ENCODE measurements around the gene TMEM131L. TPM values are rescaled to one million over a fixed set of nuclear protein-coding genes. Genes with fewer than 3 reads are reported as not detected.

Gene TMEM131L
- total RNA-seq, 1 experiment from 2014 or later, result 14.6 TPM

- H3K9me3 ChIP-seq (ENCODE audit: control insufficient read depth, low read depth, low read length), result no peaks in the 10 kb centered on the region
- H3K27me3 Mint-ChIP-seq (ENCODE audit: low read depth), result peaks cover 53% of the 10 kb centered on the region
- no peak overlapping the region for H4K91ac ChIP-seq (ENCODE audit: insufficient read length, low read depth, low read length)
- H3K4me2 ChIP-seq (ENCODE audit: insufficient read depth, insufficient read length, low read length), result no peak overlapping the region
- H3K27me3 ChIP-seq (ENCODE audit: insufficient read depth, low read length), result peaks cover 14% of the 10 kb centered on the region
- H4K5ac ChIP-seq (ENCODE audit: insufficient read length, low read depth, low read length), result no peak overlapping the region
- no peak overlapping the region for H2BK20ac ChIP-seq (ENCODE audit: low read depth, low read length, poor library complexity, severe bottlenecking)
- no peak for DNase-seq
- H2AK5ac ChIP-seq (ENCODE audit: insufficient read length, low read length), result no peak overlapping the region
- H3K9me3 Mint-ChIP-seq, result peaks cover 0 to 4% of the 10 kb centered on the region in 2 experiments; a peak in 3 of 5 replicates
- H2BK120ac ChIP-seq (ENCODE audit: low read depth, low read length, poor library complexity, severe bottlenecking), result no peak overlapping the region
- H3K4me3 Mint-ChIP-seq, result no peak overlapping the region
- H3K27ac ChIP-seq (ENCODE audit: insufficient read length, low read depth, low read length), result no peak overlapping the region
- H3K9ac ChIP-seq (ENCODE audit: extremely low read depth, insufficient read length, low read length), result no peak overlapping the region
- no peak overlapping the region for H2AFZ ChIP-seq (ENCODE audit: low read length)
- peaks cover 0 to 3% (median 0%) of the 10 kb centered on the region in 3 experiments; a peak in 1 of 7 replicates for H3K36me3 Mint-ChIP-seq (ENCODE audit: insufficient read depth in 1 of 3, low read depth in 3 of 3)
- peaks cover 8% of the 10 kb centered on the region for H3K23me2 ChIP-seq (ENCODE audit: insufficient read length, low read depth, low read length, poor library complexity, severe bottlenecking)
- no peaks in the 10 kb centered on the region for H3K79me1 ChIP-seq (ENCODE audit: insufficient read depth, low read depth, low read length, poor library complexity, severe bottlenecking)
- H3K56ac ChIP-seq (ENCODE audit: insufficient read length, low read depth, low read length), result no peak overlapping the region
- H3K79me2 ChIP-seq (ENCODE audit: insufficient read depth, low read length), result no peaks in the 10 kb centered on the region
- no peak overlapping the region for H2BK12ac ChIP-seq (ENCODE audit: insufficient read length, low read depth, low read length)
- no CpG with 5 or more reads among the region's 6 CpGs for WGBS (ENCODE audit: extremely low coverage, insufficient read length, low lambda C conversion rate)
- H2BK15ac ChIP-seq (ENCODE audit: low read depth, low read length), result no peak overlapping the region
- no peak overlapping the region for H3K27ac Mint-ChIP-seq
- TF ChIP-seq CTCF (conservative IDR thresholded peaks at IDR 0.05), result no peak
- no peak overlapping the region for H4K8ac ChIP-seq (replicated peaks; ENCODE audit: insufficient read length, low read depth, low read length)
- H3T11ph ChIP-seq (ENCODE audit: low read length), result no peak overlapping the region
- H2BK5ac ChIP-seq (ENCODE audit: insufficient read length, low read length), result no peak overlapping the region
- no peak overlapping the region for H3K23ac ChIP-seq (ENCODE audit: insufficient read length, low read depth, low read length)
- no peak overlapping the region for H3K4ac ChIP-seq (ENCODE audit: low read depth, low read length)
- H3K18ac ChIP-seq (ENCODE audit: insufficient read length, low read depth, low read length), result no peak overlapping the region
- H3K14ac ChIP-seq (ENCODE audit: insufficient read depth, low read length), result no peak overlapping the region
- no peaks in the 10 kb centered on the region for H4K20me1 ChIP-seq (ENCODE audit: control insufficient read depth, insufficient read depth, insufficient read length)
- peaks cover 5 to 6% of the 10 kb centered on the region in 2 experiments for H3K4me1 Mint-ChIP-seq
- H3K4me1 ChIP-seq (ENCODE audit: insufficient read depth, low read length), result no peaks in the 10 kb centered on the region; the same call in 1 of the 2 replicates
Observed at GRCh38 chr4:153679486-153679885, 213.3 kb downstream of the TMEM131L start.

Data from H9 (cell line).